HepG2 (cell line): ENCODE measurements around the gene RMI2. TPM values are rescaled to one million over a fixed set of nuclear protein-coding genes. Genes with fewer than 3 reads are reported as not detected.

Experiments
- CREM ChIP-seq, 2 experiments: sonication (generic) in 1 of 2; formaldehyde crosslinking in 1 of 2; IDR thresholded peaks; 2 replicates each; pipeline versions ENCODE4 v1.4.0 to v1.6.1; 2016 to 2020; ENCODE audit warnings: antibody characterized with exemption in 1 of 2, mild to moderate bottlenecking in 1 of 2, missing genetic modification reagents in 1 of 2
- ELF4 ChIP-seq: sonication (generic); formaldehyde crosslinking; IDR thresholded peaks from 2 replicates; pipeline ENCODE4 v1.5.0; 2020; ENCODE audit warnings: missing genetic modification reagents, mild to moderate bottlenecking, moderate library complexity, borderline replicate concordance
- HMGA1 ChIP-seq: sonication (generic); formaldehyde crosslinking; conservative IDR thresholded peaks from 2 replicates; pipeline ENCODE4 v1.4.0; 2020; ENCODE audit warnings: missing genetic modification reagents
- IRF2 ChIP-seq: IDR thresholded peaks from 2 replicates; pipeline ENCODE4 v1.6.1; 2018; ENCODE audit warnings: missing genetic modification reagents, missing compliant biosample characterization
- KDM5B ChIP-seq: sonication (generic); formaldehyde crosslinking; IDR thresholded peaks from 2 replicates; pipeline ENCODE4 v1.4.0; 2020; ENCODE audit warnings: missing genetic modification reagents, mild to moderate bottlenecking, borderline replicate concordance
- MBNL3 ChIP-seq: fragments of 250-450 bp; sonication (Bioruptor Pico); conservative IDR thresholded peaks from 2 replicates; pipeline ENCODE4 v1.8.0; 2022; ENCODE audit warnings: mild to moderate bottlenecking, inconsistent platforms
- REPIN1 ChIP-seq: sonication (generic); formaldehyde crosslinking; IDR thresholded peaks from 2 replicates; pipeline ENCODE4 v1.8.0; 2022; ENCODE audit warnings: missing genetic modification reagents, low read depth, mild to moderate bottlenecking, borderline replicate concordance
- TAF15 ChIP-seq: fragments of 200-400 bp; formaldehyde crosslinking; IDR thresholded peaks from one replicate; pipeline ENCODE4 v1.6.1; 2018; ENCODE audit warnings: mild to moderate bottlenecking, low read depth, low read length; ENCODE audit not compliant: poor library complexity, severe bottlenecking
- TARDBP ChIP-seq: sonication (generic); formaldehyde crosslinking; IDR thresholded peaks from 2 replicates; pipeline ENCODE4 v1.8.0; 2022; ENCODE audit warnings: mild to moderate bottlenecking, missing genetic modification reagents
- ZNF263 ChIP-seq: sonication (generic); formaldehyde crosslinking; IDR thresholded peaks from 2 replicates; pipeline ENCODE4 v1.4.0; 2020; ENCODE audit warnings: missing genetic modification reagents
- ZNF549 ChIP-seq: sonication (generic); formaldehyde crosslinking; IDR thresholded peaks from 2 replicates; pipeline ENCODE4 v1.5.0; 2020; ENCODE audit warnings: missing genetic modification reagents
- ZNF558 ChIP-seq: sonication (generic); formaldehyde crosslinking; IDR thresholded peaks from 2 replicates; pipeline ENCODE4 v1.9.0; 2022; ENCODE audit warnings: mild to moderate bottlenecking, missing genetic modification reagents, borderline replicate concordance
- ZNF777 ChIP-seq: sonication (generic); formaldehyde crosslinking; IDR thresholded peaks from 2 replicates; pipeline ENCODE4 v1.4.0; 2020; ENCODE audit warnings: missing genetic modification reagents
- polyA plus RNA-seq, 8 experiments: library from polyadenylated mRNA; depleted of rRNA in 3 of 8; stranded (reverse) in 7 of 8; unstranded in 1 of 8; fragments of >200 nt; fragmentation: Illumina TruSeq in 4 of 8; extraction: Trizol in 4 of 8; gene quantifications; 2 replicates each; pipeline versions ENCODE4 v1.2.1 to v1.2.3, GENCODE V29; 2011 to 2016; ENCODE audit warnings: low read depth in 4 of 8, missing spikeins in 1 of 8, mixed read lengths in 1 of 8; ENCODE audit not compliant: insufficient read depth in 1 of 8
- total RNA-seq, 5 experiments: library from RNA; depleted of rRNA; stranded (reverse); fragments of >200 nt; fragmentation: Illumina TruSeq; extraction: Trizol; gene quantifications; 2 replicates each; pipeline ENCODE4 v1.2.3, GENCODE V29; 2016; ENCODE audit warnings: low read depth in 1 of 5
- TF ChIP-seq, protein P1 (sequence below), 2 experiments: sonication (generic) in 1 of 2; formaldehyde crosslinking in 1 of 2; IDR thresholded peaks; 2 replicates each; pipeline versions ENCODE4 v1.5.1 to v1.6.1; 2011 to 2020; ENCODE audit warnings: borderline replicate concordance in 1 of 2, low read depth in 1 of 2, low read length in 1 of 2, mild to moderate bottlenecking in 1 of 2, missing genetic modification reagents in 1 of 2, moderate library complexity in 1 of 2
- TF ChIP-seq, protein P2 (sequence below): sonication (generic); formaldehyde crosslinking; IDR thresholded peaks from 2 replicates; pipeline ENCODE4 v1.4.0; 2020; ENCODE audit warnings: mild to moderate bottlenecking, missing genetic modification reagents
- TF ChIP-seq, protein P3 (sequence below): sonication (generic); formaldehyde crosslinking; IDR thresholded peaks from 2 replicates; pipeline ENCODE4 v1.4.0; 2020; ENCODE audit warnings: mild to moderate bottlenecking, missing genetic modification reagents
- TF ChIP-seq, protein P4 (sequence below): fragments of 450-650 bp; IDR thresholded peaks from 2 replicates; pipeline ENCODE4 v1.6.1; 2016

Gene RMI2
- total and polyA plus RNA-seq, 2 of the 13 experiments (the other 11 are each of a cell fraction or from before 2014, with no cell fraction given), result 24.5 to 55.7 TPM

DNA sequence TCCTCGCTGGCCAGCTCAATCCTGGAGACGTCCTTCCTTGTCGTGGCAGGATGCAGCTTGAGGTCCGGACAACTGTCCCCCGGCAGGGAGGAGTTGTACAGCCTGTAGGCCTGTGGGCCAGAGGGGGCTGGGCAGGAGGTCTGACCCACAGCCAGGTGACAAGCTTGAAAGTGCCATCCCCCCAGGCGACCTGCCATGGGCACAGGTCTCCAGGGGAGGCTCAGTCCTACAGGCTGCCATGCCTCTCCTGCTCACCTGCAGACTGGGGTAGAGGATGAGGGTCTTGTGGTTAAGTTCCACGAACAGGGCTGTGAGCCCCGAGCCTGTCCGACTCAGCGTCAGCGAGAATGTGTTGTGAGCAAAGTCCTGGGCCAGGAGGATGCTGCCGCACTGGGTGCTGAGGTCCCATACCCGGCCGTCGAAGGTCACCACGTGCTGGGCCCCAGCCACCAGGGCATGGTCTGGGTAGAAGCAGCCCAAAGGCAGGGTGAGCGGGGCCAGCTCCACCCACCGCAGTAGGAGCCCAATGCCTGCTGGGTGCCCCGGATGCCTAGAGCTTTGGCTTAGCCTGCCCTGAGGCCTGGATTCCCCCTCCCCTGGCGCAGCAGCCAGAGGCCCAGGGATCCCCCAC is 39.8 kb downstream of the RMI2 start (continued):
- TF ChIP-seq, protein P1, sequence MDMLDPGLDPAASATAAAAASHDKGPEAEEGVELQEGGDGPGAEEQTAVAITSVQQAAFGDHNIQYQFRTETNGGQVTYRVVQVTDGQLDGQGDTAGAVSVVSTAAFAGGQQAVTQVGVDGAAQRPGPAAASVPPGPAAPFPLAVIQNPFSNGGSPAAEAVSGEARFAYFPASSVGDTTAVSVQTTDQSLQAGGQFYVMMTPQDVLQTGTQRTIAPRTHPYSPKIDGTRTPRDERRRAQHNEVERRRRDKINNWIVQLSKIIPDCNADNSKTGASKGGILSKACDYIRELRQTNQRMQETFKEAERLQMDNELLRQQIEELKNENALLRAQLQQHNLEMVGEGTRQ (IDR thresholded peaks at IDR 0.05; ENCODE audit: low read depth, low read length), result no peak
- TF ChIP-seq, protein P1 (CRISPR knock-in tag; IDR thresholded peaks at IDR 0.05; ENCODE audit: borderline replicate concordance), result 0 out of 2 replicates have a peak, but pooled peaks have one; percentile 26
- no peak for TF ChIP-seq IRF2 (CRISPR knock-in tag)
- TF ChIP-seq, protein P2, sequence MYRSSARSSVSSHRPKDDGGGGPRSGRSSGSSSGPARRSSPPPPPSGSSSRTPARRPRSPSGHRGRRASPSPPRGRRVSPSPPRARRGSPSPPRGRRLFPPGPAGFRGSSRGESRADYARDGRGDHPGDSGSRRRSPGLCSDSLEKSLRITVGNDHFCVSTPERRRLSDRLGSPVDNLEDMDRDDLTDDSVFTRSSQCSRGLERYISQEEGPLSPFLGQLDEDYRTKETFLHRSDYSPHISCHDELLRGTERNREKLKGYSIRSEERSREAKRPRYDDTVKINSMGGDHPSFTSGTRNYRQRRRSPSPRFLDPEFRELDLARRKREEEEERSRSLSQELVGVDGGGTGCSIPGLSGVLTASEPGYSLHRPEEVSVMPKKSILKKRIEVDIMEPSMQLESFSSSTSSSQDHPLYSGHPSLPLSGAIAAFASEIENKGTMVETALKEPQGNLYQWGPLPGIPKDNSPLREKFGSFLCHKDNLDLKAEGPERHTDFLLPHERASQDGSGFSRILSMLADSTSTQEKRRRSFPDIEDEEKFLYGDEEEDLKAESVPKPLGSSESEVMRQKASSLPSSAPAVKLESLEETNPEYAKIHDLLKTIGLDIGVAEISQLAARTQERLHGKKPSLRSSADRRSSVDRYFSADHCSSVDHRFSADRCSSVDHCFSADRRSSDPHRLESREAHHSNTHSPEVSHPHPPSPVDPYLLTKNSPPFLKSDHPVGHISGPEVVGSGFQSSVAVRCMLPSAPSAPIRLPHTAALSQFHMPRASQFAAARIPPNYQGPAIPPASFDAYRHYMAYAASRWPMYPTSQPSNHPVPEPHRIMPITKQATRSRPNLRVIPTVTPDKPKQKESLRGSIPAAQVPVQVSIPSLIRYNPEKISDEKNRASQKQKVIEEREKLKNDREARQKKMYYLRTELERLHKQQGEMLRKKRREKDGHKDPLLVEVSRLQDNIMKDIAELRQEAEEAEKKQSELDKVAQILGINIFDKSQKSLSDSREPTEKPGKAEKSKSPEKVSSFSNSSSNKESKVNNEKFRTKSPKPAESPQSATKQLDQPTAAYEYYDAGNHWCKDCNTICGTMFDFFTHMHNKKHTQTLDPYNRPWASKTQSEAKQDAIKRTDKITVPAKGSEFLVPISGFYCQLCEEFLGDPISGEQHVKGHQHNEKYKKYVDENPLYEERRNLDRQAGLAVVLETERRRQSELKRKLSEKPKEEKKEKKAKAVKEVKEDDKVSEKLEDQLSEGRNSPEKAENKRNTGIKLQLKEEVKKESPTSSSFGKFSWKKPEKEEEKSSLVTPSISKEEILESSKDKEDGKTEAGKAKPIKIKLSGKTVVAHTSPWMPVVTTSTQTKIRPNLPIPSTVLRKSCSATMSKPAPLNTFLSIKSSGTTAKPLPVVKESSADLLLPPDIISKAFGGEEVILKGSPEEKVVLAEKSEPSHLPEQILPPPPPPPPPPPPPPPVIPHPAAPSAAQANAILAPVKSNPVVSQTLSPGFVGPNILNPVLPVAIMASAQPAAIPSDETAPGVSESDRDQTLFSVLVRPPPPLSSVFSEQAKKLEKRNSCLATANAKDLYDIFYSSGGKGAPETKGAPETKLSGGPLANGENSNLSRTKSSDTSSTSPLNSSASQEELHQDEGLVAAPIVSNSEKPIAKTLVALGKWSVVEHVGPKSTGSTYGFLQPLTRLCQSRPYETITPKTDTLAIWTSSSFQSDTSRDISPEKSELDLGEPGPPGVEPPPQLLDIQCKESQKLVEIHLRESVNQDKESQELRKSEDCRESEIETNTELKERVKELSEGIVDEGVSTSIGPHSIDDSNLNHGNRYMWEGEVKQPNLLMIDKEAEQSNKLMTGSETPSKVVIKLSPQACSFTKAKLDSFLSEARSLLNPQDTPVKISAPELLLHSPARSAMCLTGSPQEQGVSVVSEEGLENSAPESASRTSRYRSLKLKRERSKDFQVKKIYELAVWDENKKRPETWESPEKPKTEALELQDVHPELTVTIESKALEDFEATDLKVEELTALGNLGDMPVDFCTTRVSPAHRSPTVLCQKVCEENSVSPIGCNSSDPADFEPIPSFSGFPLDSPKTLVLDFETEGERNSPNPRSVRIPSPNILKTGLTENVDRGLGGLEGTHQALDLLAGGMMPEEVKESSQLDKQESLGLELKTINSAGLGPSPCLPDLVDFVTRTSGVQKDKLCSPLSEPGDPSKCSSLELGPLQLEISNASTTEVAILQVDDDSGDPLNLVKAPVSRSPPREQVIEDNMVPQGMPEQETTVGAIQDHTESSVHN (CRISPR knock-in tag), result no peak
- TF ChIP-seq, protein P3, sequence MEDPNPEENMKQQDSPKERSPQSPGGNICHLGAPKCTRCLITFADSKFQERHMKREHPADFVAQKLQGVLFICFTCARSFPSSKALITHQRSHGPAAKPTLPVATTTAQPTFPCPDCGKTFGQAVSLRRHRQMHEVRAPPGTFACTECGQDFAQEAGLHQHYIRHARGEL (CRISPR knock-in tag), result peak; percentile 44; the same call in 1 of the 2 replicates
- TF ChIP-seq ZNF777 (CRISPR knock-in tag), result peak; percentile 85
- TF ChIP-seq HMGA1 (CRISPR knock-in tag), result no peak
- TF ChIP-seq, protein P4, sequence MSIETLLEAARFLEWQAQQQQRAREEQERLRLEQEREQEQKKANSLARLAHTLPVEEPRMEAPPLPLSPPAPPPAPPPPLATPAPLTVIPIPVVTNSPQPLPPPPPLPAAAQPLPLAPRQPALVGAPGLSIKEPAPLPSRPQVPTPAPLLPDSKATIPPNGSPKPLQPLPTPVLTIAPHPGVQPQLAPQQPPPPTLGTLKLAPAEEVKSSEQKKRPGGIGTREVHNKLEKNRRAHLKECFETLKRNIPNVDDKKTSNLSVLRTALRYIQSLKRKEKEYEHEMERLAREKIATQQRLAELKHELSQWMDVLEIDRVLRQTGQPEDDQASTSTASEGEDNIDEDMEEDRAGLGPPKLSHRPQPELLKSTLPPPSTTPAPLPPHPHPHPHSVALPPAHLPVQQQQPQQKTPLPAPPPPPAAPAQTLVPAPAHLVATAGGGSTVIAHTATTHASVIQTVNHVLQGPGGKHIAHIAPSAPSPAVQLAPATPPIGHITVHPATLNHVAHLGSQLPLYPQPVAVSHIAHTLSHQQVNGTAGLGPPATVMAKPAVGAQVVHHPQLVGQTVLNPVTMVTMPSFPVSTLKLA, result no peak
- TF ChIP-seq ZNF549, result no peak
- TF ChIP-seq REPIN1 (CRISPR knock-in tag), result no peak
- no peak for TF ChIP-seq MBNL3 (CRISPR knock-in tag)
- no peak for TF ChIP-seq TARDBP (CRISPR knock-in tag)
- peak; percentile 82; the same call in 1 of the 2 replicates for TF ChIP-seq KDM5B
- TF ChIP-seq CREM (IDR thresholded peaks at IDR 0.05), result no peak
- no peak for TF ChIP-seq CREM (CRISPR knock-in tag; IDR thresholded peaks at IDR 0.05)
- TF ChIP-seq ZNF263 (CRISPR knock-in tag), result no peak
- no peak for TF ChIP-seq ELF4 (CRISPR knock-in tag)
- TF ChIP-seq TAF15, result no peak
- TF ChIP-seq ZNF558 (CRISPR knock-in tag), result no peak
